Measurements from ENCODE around the gene PTPRR.

DNA sequence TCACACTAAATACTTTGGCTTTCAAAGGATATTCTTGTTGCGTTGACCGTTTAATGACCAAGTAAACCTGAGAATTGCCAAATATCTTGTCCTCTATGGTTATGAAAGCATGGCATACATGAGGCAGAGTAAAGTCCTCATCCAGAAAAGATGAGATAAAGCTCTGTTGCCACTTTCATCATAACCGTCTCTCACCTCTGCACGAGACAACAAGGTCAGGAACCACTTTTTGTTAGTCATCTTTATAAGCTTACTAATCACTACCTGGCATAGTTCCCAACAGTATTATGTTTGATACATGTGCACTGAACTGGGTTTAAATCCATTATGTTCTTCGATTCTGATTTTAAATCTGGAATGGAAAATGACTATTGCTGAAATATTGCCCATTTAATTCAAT lies 314.6 kb downstream of the PTPRR start:
- TF ChIP-seq, protein P1, sequence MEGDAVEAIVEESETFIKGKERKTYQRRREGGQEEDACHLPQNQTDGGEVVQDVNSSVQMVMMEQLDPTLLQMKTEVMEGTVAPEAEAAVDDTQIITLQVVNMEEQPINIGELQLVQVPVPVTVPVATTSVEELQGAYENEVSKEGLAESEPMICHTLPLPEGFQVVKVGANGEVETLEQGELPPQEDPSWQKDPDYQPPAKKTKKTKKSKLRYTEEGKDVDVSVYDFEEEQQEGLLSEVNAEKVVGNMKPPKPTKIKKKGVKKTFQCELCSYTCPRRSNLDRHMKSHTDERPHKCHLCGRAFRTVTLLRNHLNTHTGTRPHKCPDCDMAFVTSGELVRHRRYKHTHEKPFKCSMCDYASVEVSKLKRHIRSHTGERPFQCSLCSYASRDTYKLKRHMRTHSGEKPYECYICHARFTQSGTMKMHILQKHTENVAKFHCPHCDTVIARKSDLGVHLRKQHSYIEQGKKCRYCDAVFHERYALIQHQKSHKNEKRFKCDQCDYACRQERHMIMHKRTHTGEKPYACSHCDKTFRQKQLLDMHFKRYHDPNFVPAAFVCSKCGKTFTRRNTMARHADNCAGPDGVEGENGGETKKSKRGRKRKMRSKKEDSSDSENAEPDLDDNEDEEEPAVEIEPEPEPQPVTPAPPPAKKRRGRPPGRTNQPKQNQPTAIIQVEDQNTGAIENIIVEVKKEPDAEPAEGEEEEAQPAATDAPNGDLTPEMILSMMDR (IDR thresholded peaks at IDR 0.05) = no peak
- TF ChIP-seq POLR2A (IDR thresholded peaks at IDR 0.05) (no peak), POLR2AphosphoS5 (IDR thresholded peaks at IDR 0.05) (no peak)

Data from stomach (tissue), 4 donors.